GM12872 (cell line): Measurements from ENCODE around the gene PRODH.

Experiments used
- CTCF ChIP-seq: IDR thresholded peaks from 3 replicates; pipeline ENCODE4 v1.5.1; 2011; ENCODE audit warnings: low read depth, mild to moderate bottlenecking, low read length, moderate library complexity; ENCODE audit not compliant: insufficient read depth

The PRODH gene

DNA sequence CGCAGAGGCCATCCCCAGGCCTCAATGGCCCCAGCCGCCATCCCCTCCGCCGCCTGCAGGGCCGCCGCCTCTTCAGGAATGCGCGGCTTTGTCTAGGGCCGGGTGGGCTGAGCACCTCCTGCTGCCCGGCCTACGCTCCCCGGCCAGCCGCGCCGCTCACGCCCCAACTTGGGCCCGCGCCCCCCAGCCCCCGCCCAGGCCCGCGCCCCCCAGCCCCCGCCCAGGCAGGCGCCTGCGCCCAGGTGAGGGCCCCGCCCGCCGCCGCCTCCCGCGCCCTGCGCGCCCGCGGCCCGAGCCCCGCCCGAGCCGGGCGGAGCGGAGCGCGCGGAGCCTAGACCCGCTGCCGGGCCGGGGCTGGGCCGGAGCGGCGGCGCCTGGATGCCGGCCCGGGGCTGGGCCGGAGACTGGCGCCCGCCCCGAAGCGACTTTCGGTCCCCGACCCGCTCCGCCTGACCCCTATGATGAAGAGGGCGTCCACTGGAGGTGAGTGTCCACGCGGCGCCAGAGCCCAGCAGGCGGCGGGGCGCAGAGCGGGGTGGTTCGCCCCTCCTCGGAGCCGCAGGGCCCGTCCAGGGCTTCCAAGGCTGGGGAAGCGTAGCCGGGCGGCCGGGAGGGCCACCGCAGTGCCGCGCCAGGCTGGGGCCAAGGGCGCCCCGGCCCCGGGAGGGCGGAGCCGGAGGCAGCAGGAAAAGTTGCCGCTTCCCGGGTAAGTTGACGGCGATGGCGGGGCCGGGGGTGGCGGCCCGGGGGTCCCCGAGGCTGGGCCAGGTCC lies 34.3 kb upstream of the PRODH start:
- TF ChIP-seq CTCF: no peak

DNA sequence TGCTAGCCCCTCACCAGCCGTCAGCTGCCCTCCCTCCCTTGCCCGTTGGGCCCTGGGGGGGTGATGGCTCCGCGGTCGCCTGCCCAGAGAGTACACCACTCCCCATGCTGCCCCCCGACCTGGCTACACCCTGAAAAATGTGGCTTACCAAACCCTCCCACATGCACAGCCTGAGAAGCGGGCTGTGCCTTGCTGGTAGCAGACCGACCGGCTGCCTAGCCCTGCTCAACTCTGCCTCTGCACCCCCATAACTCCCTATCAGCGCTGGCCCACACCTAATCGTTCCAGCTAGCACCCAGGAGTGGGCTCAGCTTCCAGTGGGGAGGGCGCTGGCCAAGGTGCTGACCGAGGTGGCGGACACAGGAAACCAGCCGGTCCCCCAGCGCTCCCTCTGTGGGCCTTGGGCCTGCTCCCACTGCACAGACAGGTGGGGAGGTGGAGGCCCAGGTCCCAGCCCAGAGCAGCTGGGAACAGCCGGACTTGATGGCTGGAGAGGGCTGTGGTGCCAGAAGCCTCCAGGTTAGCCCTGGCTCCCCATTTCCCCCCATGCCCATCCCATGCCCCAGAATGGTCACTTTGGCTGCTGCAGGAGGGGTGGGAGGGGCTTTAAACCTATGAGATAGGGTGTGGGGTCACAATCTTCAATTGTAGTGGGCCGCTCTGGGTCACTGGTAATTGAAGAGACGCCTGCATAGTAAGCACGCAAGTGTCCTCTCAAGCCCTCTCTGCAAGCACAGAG lies 32.1 kb upstream of the PRODH start:
- no peak for TF ChIP-seq CTCF

- no peak for TF ChIP-seq CTCF
Observed at GRCh38 chr22:18966748-18967147, 30.7 kb upstream of the PRODH start.

- TF ChIP-seq CTCF: no peak
Observed at GRCh38 chr22:18965526-18966421, 29.7 kb upstream of the PRODH start.

DNA sequence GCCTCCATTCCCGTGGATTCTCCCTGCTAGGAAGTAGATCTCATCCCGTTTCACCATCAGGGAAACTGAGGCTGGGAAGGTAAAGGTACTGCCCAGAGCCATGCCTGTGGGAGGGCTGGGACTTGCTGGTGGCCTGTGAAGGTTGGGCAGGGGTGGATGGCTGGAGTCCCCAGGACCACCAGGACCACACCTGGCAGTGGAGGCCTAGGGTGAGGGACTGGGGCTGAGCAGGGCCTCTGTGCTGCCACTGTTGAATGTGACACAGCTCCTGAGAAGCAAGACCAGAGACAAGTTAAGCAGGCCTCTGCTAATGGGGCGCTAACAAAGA lies 26.2 kb upstream of the PRODH start:
- TF ChIP-seq CTCF: no peak

DNA sequence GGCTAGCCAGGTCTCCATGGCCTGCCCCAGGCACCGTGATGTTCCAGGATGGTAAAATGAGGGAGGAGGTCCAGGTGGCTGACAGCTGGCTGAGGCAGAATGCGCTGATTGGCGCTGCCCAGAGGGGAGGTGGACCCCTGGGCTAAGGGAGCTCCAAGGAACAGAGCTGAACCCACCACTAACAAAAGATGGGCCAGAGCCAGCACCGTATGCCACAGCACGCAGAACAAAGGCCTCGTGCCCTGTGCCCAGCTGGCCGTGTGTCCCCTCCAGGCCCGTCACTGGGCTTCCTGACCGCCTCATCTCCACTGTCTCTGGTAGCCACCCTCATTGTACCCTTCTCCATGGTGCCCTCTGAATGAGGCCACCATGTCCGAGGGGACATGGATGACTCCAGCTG lies 19.6 kb upstream of the PRODH start:
- TF ChIP-seq CTCF: no peak

DNA sequence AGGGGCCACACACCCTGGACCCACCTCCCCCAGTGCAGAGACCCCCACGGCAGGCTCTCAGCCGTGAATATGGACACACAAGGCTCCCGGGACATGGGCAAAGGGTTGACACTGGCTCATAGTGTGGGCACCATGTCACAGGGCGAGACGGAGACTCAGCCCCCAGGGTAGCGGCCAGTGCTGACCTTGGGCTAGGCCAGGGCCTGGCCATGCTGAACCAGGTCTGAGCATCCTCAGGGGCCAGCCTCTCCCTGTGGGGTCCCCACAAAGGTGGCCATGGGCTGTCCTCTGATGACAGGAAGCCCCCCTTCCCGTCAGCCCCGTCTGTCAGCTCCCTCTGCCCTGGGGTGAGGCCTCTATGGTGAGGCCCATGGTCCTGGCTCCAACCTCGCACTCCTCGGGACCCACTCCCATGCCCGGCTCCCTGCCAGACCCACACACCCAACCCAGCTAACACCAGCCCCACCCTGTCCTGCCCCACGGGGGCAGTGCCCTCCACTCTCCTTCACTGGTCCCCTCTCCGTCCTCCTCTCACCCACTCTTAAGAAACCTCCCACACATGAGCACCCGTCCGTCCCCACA lies 19.0 kb upstream of the PRODH start:
- TF ChIP-seq CTCF: no peak
